Renal cortex interstitium (tissue), 11 donors: ENCODE data around the gene KCNIP2. TPM values are rescaled to one million over a fixed set of nuclear protein-coding genes. Genes with fewer than 3 reads are reported as not detected.
"Not testable (repeated sequence)": the region's sequence is repeated elsewhere in the genome, so short reads cannot be mapped to it uniquely, and the experiment has no call there.

ENCODE experiments used
- DNase-seq, 11 donors: peaks; one replicate each; pipeline ENCODE4 v3.0.0-alpha.2; 2013; ENCODE audit warnings: low read depth in 9 of 11, low spot score in 4 of 11; ENCODE audit errors: extremely low read depth in 1 of 11
- polyA plus RNA-seq, 3 donors: library from polyadenylated mRNA; unstranded; fragments of 120-200 nt; gene quantifications; one replicate each; pipeline ENCODE4 v1.2.1, GENCODE V29; 2013; ENCODE audit not compliant: insufficient read length in 3 of 3

The KCNIP2 gene
- polyA plus RNA-seq, 3 donors = 4.0 to 8.1 (median 4.2) TPM

DNA sequence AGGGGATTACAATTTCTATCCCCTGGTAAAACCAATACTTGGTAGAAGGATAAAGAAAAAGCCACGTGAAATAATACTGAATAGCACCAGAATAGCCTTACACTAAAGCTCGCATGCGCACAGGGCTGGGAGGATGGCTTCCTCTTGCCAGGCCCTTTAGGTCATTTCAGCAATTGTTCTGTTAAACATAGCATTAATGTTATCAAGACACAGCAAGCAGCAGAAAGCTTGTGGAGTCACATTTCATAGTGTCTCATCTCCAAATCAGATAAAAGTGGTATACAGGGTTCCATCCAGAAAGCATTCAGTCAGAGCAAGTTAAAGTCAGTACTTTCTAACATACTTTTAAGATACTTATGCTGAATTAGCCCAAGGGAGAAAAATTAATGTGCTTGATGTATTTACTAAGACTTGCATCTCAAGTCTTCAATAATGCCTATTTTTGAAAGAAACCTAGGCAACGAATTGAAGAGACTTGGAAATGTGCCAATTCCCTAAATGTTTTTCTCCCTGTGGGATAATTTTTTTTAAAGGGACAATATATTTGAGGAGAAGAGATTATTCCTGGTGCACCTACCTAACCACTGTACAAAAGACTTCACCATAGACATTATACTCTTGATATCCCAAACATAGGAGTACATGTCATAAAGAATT, 46.1 kb downstream of the KCNIP2 start:
- no peak for DNase-seq

DNA sequence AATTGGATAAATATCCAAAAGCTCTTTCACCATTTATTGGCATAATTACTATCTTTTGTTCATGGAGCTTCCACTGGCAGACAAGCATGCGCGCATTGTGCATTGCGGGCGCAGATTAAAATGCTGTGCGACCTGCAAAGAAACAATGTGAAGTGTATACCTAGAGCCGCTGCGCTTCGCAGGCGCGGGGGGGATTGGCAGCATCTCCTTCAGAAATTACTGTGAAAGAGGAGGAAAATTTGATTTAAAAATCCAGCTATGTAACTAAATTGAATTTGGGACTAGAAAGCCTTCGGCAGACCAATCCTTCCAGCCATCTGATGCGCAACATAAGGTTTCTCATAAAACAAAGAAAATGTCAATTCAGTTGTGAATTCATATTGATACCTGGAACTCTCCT, 50.1 kb downstream of the KCNIP2 start:
- DNase-seq = no peak

DNA sequence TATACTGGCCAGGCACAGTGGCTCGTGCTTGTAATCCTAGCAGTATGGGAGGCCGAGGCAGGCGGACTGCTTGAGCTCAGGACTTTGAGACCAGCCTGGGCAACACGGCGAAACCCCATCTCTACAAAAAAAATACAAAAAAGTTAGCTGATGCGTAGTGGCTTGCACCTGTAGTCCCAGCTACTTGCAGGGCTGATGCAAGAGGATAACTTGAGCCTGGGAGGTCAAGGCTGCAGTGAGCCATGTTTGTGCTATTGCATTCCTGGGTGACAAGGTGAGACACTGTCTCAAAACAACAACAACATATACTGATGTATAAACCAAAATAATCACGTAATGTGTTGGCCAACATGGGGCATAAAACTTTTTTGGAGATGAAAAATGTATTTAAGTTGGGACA, 53.9 kb downstream of the KCNIP2 start:
- no peak for DNase-seq

DNA sequence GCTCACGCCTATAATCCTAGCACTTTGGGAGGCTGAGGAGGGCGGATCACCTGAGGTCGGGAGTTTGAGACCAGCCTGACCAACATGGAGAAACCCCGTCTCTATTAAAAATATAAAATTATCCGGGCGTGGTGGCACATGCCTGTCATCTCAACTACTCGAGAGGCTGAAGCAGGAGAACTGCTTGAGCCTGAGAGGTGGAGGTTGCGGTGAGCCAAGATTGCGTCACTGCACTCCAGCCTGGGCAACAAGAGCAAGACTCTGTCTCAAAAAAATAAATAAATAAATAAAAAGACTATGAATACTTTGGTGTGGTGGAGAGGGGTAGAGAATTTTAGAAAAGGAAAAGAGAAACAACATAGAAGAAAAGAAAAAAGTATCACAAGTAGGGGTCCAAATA, 54.4 kb downstream of the KCNIP2 start:
- DNase-seq = not testable (repeated sequence)

DNA sequence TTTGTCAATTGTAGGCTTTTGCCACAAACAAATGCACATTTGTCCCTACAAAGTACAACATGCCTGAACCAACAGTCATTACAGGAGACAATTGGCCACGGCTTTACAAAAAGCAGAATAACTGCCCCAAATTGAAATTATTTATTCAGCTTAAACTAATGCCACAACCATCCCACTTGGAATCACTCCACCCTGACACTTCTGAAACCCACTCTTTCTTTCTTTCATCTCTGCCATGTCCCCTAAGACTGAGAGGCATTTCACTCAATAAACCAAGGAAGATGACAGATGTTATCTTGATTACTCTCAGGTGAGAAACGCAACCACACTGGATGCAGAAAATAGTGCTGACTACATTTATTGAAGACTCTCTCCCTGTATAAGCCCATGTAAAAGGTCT, 57.8 kb downstream of the KCNIP2 start:
- no peak for DNase-seq

DNA sequence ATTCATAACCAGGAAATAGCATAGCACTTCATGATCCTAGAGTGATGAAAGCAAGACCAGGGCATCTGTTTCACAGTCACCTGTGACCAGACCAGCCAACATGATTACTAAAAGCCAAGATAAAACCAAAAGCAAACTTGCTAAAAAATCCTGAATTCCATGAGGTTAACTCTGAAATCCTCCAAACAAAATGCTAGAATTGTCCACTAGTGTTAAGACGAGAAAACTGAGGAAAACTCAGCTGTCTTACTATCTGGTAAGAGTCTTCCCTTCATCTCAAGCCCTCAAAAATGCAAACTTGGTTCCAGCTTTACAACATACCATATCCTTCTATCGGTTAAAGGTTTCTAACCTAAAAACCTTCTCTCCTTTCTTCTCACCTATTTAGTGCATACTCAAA, 59.0 kb downstream of the KCNIP2 start:
- no peak for DNase-seq

DNA sequence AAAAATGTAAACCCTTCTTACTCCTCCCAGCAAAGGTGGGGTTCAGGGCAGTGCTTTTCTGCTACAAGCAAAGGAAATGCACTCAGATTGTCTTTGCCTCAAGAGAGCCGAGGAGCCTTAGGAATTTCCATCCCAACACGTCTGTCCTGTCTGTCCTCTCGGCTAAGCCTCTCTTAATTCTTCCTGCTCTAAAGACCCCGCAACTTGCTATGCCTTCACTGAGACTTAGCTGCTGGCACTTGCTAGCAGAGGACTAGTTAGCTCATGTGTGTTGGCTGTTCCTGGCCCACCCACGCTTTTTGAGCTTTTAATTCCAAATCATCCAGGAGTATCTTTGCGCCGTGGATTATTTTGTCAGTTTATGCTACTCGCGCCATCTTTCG, 59.9 kb downstream of the KCNIP2 start:
- DNase-seq = no peak

DNA sequence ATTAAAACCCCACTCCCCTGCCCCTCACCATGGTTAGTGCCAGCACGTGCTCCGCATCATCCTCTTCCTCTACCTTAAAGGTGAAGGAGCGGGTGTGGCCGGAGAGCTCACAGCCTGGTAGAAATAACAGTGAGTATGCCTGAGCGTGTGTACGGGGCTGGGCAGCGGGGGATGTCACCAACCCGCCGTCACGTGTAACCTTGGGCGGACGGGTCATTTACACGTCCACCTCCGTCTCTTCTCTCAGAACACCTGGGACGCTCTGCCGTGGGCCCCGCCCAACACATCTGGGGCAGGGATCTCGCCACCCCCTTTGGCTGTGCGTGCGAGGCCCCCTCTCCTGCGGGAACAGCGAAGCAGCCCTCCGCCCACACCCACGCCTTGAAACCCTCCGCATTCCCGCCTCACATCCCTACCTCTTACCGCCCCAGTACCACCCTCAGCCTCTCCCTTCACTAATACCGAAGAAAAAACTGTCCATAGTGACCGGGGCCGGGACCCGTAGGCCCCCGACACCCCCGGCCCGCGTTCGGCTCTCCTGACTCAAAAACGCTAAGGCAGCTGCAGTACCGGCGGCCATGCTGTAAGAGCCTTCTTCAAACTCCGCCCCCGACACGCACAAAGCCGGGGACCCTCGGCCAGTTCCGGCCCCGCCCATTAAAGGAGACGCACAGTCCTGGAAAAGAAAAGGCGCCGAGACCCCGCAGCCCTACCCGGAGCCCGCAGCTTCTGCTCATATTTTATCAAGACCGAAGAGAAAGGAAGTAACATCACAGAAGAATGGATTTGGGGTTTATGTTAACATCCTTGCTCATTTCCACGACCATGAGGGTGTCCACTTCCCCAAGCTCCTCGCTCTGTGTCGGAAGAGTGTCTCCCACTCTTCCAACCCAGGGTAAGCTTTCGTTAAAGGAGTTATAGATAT, 60.5 kb downstream of the KCNIP2 start, which contains the start of gene NPM3:
Gene NPM3 (minus strand): TSS at position 636 of the 925 bp plus-strand sequence. CDS start 56 bp downstream, at position 580.
- peak in 10 of 11 donors; percentile 46 to 82 (median 78) for DNase-seq

DNA sequence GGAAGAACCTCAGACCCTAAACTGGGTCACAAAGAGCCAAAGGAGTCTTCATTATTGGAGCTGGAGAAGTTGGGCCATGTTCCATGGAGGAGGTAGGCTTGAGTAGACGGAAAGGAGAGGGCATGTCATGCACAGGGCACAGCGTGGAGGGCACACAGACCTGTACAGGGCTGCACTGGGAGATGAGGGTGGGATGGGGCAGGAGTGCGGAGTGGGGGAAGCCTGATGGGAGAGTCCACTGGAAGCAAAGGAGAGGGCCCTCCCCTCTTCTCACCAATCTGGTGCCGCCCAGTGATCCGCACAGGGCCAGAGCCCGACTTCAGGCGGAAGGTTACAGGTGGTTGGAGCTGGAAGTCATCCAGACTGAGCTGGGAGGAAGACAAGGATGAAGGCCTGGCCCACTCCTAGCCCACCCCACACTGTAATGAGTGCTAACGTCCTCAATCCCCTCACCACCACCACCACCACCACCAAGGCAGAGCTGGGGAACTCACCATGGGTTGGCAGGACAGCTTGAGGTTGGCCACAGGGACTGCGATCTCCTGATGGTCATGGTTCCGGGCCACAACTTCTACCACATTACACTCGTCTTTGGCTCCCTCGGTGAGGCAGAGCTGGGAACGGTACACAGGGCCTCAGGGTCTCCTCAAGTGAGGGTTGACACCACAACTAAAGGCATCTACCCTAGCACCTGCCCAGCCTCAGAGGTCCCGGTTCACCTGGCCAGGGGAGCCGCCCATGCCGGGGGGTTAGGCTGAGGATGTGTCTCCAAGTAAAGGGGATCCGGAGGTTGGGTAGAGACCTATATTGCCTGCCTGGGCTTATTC, 61.4 kb downstream of the KCNIP2 start:
- no peak for DNase-seq

DNA sequence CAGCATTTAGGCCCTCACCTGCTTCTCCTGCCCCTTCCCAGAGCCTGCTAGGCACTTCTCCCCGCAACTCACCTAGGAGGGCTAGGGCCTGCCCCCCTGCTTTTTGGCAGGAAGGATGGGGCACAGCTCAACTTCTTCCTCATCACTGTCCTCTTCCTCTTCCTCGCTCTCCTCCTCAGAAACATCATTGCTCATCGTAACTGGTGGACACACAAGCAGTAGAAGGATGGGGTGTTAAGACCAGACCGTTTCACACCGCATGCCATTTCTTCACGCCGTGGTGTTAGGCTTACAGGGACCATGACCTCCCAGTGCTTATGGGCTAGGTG, 62.0 kb downstream of the KCNIP2 start:
- no peak for DNase-seq

DNA sequence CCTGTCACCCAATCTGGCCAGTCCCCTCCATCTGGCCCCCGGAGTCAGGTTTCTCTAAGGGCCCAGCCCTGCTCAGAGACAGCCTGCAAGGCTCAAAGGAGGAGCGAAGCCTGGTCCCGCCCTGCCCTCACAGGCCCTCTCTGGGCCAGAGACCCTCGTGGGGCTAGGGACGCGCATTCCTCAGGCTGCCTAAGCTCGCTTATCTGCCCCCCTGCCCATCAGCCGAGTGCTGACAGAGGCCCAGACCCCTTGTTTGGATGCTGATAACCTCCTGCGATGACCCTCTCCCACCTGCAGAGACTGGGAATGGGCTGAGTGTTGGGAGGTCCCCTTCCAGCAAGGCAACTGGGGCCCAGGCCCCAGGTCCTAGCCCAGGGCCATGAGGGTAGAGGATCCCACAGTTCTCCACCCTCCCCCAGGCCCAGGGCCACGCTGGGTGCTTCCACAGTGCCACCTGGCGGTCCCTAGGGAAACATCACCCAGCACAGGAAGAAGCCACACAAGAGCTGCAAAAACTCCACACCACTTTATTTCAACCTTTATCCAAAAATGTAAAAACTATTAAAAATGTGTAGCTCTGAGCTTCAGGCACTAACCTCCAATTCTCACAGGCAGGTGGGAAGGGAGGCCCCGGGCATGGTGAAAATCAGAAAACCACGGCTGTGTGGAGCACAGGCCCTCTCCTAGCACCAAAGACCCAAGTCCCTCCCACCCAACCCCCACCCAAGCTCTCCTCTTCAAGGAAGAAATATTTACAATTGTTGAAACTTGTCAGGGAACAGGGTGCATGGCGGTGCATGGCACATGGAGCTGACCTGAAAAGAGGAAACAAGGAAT, 62.6 kb downstream of the KCNIP2 start:
- peak in 4 of 11 donors; percentile 44 to 60 (median 52) for DNase-seq

DNA sequence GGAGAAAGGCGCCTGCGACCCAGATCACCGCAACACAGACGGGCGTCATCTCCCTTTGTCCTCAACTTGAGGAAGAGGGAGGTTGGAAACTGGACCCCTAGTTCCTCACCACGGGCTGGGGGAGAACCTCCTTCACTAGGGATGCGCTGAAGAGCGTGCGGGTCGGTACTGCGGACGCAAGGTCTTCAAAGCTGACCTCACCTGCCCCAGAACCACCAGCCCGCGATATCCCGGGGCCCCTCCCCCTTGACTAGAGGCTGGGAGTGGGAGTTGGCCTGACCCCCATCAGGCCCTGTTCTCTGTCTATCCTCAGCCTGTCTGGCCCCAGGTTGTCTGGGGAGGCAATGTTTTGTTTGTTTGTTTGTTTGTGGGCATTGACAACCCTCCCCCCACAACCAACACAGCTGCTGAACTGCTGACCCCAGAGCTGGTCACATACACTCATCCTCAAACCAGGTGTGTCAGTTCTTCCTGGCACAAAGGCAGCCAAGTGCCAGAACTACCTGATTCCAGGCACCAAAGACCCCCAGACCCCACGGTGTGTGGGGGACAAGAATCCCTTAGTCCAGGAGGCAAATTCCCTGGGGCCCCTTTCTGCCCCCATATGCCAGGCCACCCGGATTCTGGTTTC, 63.3 kb downstream of the KCNIP2 start:
- DNase-seq = no peak

DNA sequence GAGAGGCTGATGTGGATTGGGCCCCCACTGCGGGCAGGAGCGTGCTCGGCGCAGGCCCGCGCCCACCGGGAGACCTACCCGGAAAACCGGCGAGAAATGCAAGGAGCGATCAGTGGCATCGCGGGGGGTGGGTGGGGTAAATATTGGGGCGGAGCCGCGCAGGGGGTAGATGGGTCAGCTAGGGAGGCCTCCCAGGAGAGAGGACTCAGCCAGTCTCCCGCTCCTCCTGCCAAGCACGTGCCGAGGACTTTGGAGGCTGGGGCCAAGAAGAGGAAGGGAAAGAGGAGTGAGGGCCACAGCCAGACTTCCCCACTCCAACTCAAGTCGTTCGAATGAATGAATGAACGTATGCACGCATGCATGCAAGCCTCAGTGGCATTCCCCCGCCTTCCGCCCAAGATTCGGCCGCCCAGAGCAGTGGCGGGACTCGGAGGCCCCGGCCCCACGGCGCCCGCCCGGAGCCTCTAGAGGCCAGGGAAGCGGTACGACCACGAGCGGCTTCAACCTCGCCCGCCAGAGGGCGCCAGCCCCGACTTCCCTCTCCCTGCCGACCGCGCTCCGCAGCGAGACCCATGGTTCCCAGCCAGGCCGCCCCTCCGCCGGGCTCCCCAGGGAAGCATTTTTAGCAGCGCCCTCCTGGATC, 63.9 kb downstream of the KCNIP2 start:
- DNase-seq = peak in 7 of 11 donors; percentile 46 to 71 (median 61)

DNA sequence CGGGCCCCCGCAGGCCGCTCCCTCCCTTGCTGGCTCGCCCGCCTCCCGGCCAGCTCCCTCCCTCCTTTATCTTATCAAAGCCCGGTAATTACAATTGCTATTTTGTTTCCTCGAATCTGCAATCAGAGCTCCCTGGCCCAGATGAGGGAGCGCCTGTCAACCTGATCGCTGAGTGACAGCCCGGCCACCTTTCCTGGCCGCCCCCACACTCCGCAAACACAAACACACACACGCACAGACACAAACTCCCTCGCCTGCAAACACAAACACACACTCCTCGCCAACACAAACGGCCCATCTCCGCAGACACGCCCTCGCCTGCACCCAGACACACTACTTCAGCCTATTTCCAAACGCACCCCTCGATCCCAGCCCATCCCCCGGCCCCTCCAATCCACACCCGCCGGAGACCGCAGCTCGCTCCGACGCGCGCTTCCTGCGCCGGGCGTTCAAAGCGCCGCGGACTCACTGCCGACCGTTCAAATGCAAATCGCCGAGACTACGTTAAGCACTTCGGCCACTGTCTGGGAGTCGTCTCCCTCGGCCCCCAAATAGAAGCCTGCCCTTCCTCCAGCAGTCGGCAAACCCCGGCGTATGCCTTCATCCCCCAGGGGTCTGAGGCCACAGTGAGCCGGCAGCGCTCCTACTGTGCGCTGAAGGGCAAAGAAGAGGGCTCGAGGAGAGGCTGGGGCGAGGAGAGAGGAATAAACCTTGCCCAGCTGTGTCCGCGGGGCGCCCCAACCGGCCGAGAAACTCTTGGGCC, 64.6 kb downstream of the KCNIP2 start:
- DNase-seq = peak in 1 of 11 donors; percentile 42

DNA sequence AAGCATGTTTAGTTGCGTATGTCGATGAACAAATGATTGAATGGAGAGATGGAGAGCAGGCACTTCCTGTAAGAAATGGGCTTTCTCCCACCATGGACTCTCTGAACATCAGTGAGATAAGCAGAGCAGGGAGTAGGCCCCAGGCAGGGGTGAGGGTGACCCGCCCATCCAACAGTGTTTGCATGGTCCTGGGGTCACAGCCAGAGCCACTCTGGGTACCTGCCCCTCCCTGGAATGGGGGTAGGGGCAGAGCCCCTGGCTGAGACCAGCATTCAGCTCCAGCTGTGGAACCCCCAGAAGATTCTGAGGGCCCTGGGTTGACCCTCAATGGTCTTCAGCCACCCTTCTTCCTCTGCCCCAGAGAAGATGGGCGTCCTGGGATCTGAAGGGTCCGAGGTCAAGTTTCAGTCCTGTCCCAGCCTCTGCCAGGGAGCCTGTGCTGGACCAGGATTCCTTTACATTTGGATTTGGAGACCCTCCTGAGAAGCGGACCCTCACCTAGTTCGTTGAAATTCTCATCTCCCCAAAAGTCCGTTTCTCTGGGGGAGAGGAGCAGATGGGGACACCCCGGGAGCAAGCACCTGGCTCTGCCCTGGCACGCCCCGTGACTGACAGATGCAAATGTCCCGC, 65.3 kb downstream of the KCNIP2 start:
- DNase-seq = no peak

DNA sequence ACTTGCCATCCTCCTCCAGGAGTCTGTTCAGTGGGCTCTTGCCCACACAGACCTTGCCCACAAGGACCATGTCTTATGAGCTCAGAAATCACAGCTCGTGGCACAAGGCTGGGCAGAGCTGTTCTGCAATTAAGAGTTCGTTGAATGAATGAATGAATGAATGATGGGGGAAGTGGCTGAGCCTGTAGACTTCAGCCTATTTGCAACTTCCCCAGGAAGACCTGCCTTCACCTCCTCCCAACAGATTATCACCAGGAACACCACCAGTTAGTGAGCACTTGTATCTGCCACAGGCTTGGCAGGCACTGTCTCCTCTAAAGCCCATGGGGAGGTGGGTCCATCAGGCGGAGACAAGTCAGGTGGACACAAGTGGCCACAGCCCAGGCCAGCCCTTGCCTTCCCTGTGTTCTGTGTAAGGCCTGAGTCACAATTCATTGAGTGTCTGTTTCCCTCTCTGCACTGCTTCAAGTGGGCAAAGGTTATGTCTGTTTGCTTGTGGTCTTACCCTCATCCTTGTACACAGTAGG, 65.9 kb downstream of the KCNIP2 start:
- no peak for DNase-seq
